Ishikawa (cell line): Measurements from ENCODE around the gene SDHB.

Experiments
- CEBPB ChIP-seq: IDR thresholded peaks from 2 replicates; pipeline ENCODE4 v1.6.1; 2012
- CREB1 ChIP-seq: IDR thresholded peaks from 2 replicates; pipeline ENCODE4 v1.6.1; 2012; ENCODE audit warnings: low read depth
- EGR1 ChIP-seq: IDR thresholded peaks from 2 replicates; pipeline ENCODE4 v1.6.1; 2012
- EP300 ChIP-seq: IDR thresholded peaks from 2 replicates; pipeline ENCODE4 v1.6.1; 2012; ENCODE audit warnings: borderline replicate concordance
- FOXM1 ChIP-seq: IDR thresholded peaks from 2 replicates; pipeline ENCODE4 v1.6.1; 2012; ENCODE audit warnings: low read depth, borderline replicate concordance
- NFIC ChIP-seq: IDR thresholded peaks from 2 replicates; pipeline ENCODE4 v1.6.1; 2012
- RAD21 ChIP-seq: IDR thresholded peaks from 2 replicates; pipeline ENCODE4 v1.6.1; 2012; ENCODE audit warnings: low read depth
- TAF1 ChIP-seq: IDR thresholded peaks from 2 replicates; pipeline ENCODE4 v1.6.1; 2012; ENCODE audit warnings: low read depth, mild to moderate bottlenecking
- TCF12 ChIP-seq: IDR thresholded peaks from 2 replicates; pipeline ENCODE4 v1.6.1; 2012; ENCODE audit warnings: low read depth
- TEAD4 ChIP-seq: IDR thresholded peaks from 2 replicates; pipeline ENCODE4 v1.6.1; 2012
- USF1 ChIP-seq: IDR thresholded peaks from 2 replicates; pipeline ENCODE4 v1.6.1; 2012
- YY1 ChIP-seq: IDR thresholded peaks from 2 replicates; pipeline ENCODE4 v1.6.1; 2012; ENCODE audit warnings: low read depth
- ZBTB7A ChIP-seq: IDR thresholded peaks from 2 replicates; pipeline ENCODE4 v1.6.1; 2012; ENCODE audit warnings: low read depth
- TF ChIP-seq, protein P1 (sequence below): IDR thresholded peaks from 2 replicates; pipeline ENCODE4 v1.6.1; 2012
- TF ChIP-seq, protein P2 (sequence below): IDR thresholded peaks from 2 replicates; pipeline ENCODE4 v1.6.1; 2012; ENCODE audit warnings: low read depth, mild to moderate bottlenecking

SDHB gene

DNA sequence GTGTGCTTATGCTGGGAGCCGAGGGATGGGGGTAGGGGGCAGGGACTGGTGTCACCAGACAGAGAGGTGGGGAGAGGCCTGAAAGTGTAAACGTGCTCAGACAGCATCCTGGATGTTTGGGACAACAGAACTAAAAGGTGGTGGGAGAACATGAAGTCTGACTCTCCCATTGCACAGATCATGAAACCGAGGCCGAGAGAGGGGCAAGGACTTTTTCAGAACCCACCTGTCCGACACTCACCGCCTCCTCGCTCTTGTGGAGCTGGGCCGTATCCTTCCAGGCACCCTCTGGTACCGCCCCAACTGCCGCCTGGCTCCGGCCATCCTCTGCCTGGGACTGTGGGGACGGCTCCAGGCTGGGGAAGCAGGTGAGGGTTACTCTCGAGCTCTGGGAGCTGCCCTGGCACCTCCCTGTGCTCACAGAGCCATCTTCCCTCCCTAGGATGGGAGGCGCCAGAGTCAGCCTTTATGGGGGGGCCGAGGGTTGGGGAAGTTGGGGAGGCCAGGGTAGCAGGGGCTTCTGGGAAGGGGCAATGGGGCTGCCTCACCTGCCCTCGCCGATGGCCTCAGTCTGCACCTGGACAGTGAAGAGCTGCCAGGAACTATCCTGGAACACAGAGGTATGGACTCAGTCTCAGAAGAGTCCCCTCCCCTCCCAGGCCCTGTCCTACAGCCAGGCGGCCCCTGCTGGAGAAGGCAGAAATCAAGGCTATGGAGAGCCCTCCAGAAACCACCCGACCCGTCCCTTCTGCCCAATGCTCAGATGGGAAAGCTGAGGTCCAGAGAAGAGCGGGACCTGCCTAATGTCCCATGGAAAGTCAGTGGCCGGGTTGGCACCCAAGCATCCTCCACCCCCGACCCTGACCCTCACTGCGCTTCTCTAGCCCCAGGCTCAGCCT lies 49.1 kb downstream of the SDHB start:
- TF ChIP-seq CEBPB, result no peak
- TF ChIP-seq NFIC, result no peak
- TF ChIP-seq EP300, result no peak
- TF ChIP-seq EGR1, result no peak
- TF ChIP-seq TEAD4, result no peak
- TF ChIP-seq FOXM1, result no peak
- TF ChIP-seq, protein P1, sequence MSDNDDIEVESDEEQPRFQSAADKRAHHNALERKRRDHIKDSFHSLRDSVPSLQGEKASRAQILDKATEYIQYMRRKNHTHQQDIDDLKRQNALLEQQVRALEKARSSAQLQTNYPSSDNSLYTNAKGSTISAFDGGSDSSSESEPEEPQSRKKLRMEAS, result no peak
- TF ChIP-seq YY1, result no peak
- no peak for TF ChIP-seq CREB1
- TF ChIP-seq TAF1, result no peak
- no peak for TF ChIP-seq TCF12
- no peak for TF ChIP-seq ZBTB7A
- no peak for TF ChIP-seq RAD21
- TF ChIP-seq USF1, result no peak
- TF ChIP-seq, protein P2, sequence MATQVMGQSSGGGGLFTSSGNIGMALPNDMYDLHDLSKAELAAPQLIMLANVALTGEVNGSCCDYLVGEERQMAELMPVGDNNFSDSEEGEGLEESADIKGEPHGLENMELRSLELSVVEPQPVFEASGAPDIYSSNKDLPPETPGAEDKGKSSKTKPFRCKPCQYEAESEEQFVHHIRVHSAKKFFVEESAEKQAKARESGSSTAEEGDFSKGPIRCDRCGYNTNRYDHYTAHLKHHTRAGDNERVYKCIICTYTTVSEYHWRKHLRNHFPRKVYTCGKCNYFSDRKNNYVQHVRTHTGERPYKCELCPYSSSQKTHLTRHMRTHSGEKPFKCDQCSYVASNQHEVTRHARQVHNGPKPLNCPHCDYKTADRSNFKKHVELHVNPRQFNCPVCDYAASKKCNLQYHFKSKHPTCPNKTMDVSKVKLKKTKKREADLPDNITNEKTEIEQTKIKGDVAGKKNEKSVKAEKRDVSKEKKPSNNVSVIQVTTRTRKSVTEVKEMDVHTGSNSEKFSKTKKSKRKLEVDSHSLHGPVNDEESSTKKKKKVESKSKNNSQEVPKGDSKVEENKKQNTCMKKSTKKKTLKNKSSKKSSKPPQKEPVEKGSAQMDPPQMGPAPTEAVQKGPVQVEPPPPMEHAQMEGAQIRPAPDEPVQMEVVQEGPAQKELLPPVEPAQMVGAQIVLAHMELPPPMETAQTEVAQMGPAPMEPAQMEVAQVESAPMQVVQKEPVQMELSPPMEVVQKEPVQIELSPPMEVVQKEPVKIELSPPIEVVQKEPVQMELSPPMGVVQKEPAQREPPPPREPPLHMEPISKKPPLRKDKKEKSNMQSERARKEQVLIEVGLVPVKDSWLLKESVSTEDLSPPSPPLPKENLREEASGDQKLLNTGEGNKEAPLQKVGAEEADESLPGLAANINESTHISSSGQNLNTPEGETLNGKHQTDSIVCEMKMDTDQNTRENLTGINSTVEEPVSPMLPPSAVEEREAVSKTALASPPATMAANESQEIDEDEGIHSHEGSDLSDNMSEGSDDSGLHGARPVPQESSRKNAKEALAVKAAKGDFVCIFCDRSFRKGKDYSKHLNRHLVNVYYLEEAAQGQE, result no peak

DNA sequence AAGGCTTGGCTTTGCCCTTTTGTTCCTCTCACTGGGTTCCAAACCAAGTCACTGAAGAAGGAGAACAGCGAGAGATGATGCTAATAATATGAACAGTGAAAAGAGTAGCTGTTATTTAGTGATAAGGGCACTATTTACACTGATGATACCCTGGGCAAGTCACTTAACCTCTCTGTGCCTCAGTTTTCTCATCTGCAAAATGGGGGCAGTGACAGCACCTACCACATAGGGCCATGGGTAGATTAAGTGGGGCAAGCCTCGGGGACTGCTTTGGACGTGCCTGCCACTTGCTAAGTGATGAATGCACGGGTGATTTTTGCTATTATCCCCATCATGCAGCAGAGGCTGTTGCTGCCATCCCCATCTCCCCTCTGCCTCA lies 51.3 kb downstream of the SDHB start:
- TF ChIP-seq ZBTB7A, result no peak
- no peak for TF ChIP-seq USF1
- no peak for TF ChIP-seq TAF1
- no peak for TF ChIP-seq CEBPB
- TF ChIP-seq YY1, result no peak
- TF ChIP-seq, protein P2, result no peak
- TF ChIP-seq NFIC, result no peak
- TF ChIP-seq, protein P1, result no peak
- no peak for TF ChIP-seq CREB1
- TF ChIP-seq TCF12, result no peak

DNA sequence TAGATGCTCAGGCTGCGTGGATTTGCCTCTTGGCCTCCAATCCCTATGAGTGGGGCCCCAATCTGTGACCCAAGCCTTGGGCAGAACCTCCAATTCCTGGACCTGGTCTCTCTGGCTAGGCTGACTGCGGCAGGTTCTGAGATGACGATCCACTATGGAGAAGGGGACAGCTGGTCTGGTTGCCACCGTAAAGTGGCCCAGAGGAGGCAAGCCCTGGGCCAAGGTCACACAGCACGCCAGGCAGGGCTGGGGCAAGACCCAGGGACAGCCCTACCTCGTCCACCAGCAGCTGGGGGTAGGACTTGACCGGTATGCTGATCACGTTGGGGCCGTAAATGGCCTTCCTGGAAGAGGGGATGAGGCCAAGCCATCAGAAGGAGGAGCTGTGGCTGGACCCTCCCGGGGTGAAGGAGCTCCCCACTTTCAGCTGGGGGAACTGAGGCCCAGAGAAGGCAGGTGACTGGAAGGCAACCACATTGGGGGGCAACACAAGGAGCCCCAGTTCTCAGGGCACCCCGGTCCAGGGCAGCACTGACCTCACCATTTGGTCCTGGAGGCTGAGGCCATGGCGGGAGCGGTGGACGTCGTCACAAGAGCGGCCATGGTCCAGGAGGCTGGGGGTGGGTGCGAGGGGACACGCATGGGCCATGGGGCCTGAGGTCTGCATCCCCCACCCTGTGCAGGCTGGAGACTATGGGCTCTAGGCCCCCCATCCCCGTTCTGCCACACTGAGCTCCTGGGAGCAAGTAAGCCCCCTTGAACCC lies 51.9 kb downstream of the SDHB start:
- TF ChIP-seq FOXM1 (no peak), TEAD4 (no peak), NFIC (no peak), TCF12 (no peak), USF1 (no peak), RAD21 (no peak), ZBTB7A (no peak), TAF1 (no peak), CREB1 (no peak), YY1 (no peak)

- TF ChIP-seq FOXM1, result no peak
- no peak for TF ChIP-seq EGR1
- no peak for TF ChIP-seq USF1
- no peak for TF ChIP-seq TAF1
- TF ChIP-seq EP300, result no peak
- no peak for TF ChIP-seq YY1
- TF ChIP-seq TCF12, result no peak
- TF ChIP-seq TEAD4, result no peak
- TF ChIP-seq ZBTB7A, result no peak
- TF ChIP-seq CREB1, result no peak
These were observed 54.0 kb downstream of the SDHB start for GRCh38 chr1:16999863-17000262.
